GM06990 (cell line): ENCODE measurements around the gene NF2.

ENCODE experiments used
- DNase-seq: peaks from one replicate; pipeline ENCODE4 v3.0.0-alpha.2; 2011; ENCODE audit not compliant: insufficient read length; ENCODE audit errors: extremely low read depth
- H3K27me3 ChIP-seq: replicated peaks from 2 replicates; pipeline ENCODE4 v1.6.0; 2011; ENCODE audit warnings: low read length; ENCODE audit not compliant: control insufficient read depth, insufficient read depth
- H3K36me3 ChIP-seq: 2 replicates; pipeline ENCODE4 v1.5.1; 2011; ENCODE audit warnings: low read length; ENCODE audit not compliant: control insufficient read depth, insufficient read depth
- H3K4me3 ChIP-seq: replicated peaks from 2 replicates; pipeline ENCODE4 v1.5.1; 2011; ENCODE audit warnings: low read depth, mild to moderate bottlenecking, control low read depth, low read length
- TF ChIP-seq, protein P1 (sequence below): IDR thresholded peaks from 2 replicates; pipeline ENCODE4 v1.5.1; 2011; ENCODE audit warnings: low read length, control low read depth, mild to moderate bottlenecking, inconsistent platforms; ENCODE audit not compliant: insufficient read depth, poor library complexity, severe bottlenecking

NF2 gene

DNA sequence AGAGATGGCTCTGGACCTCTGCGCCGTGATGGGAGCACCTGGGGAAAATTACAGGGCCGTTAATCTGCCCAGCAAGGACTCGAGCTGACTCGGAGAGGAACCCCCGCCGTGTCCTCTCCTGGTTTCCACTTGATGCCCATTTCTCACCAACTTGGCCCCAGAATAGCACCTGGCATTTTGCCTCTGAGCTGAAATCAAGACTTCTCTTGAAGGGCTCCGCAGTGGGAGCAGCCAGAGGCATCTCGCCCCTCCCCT is 97.4 kb downstream of the NF2 start:
- Histone ChIP-seq H3K27me3 (no peaks in the 10 kb centered on the region), H3K36me3 (peaks cover 2% of the 10 kb centered on the region), H3K4me3 (no peak overlapping the region)
- DNase-seq, result no peak
- TF ChIP-seq, protein P1, sequence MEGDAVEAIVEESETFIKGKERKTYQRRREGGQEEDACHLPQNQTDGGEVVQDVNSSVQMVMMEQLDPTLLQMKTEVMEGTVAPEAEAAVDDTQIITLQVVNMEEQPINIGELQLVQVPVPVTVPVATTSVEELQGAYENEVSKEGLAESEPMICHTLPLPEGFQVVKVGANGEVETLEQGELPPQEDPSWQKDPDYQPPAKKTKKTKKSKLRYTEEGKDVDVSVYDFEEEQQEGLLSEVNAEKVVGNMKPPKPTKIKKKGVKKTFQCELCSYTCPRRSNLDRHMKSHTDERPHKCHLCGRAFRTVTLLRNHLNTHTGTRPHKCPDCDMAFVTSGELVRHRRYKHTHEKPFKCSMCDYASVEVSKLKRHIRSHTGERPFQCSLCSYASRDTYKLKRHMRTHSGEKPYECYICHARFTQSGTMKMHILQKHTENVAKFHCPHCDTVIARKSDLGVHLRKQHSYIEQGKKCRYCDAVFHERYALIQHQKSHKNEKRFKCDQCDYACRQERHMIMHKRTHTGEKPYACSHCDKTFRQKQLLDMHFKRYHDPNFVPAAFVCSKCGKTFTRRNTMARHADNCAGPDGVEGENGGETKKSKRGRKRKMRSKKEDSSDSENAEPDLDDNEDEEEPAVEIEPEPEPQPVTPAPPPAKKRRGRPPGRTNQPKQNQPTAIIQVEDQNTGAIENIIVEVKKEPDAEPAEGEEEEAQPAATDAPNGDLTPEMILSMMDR, result no peak

DNA sequence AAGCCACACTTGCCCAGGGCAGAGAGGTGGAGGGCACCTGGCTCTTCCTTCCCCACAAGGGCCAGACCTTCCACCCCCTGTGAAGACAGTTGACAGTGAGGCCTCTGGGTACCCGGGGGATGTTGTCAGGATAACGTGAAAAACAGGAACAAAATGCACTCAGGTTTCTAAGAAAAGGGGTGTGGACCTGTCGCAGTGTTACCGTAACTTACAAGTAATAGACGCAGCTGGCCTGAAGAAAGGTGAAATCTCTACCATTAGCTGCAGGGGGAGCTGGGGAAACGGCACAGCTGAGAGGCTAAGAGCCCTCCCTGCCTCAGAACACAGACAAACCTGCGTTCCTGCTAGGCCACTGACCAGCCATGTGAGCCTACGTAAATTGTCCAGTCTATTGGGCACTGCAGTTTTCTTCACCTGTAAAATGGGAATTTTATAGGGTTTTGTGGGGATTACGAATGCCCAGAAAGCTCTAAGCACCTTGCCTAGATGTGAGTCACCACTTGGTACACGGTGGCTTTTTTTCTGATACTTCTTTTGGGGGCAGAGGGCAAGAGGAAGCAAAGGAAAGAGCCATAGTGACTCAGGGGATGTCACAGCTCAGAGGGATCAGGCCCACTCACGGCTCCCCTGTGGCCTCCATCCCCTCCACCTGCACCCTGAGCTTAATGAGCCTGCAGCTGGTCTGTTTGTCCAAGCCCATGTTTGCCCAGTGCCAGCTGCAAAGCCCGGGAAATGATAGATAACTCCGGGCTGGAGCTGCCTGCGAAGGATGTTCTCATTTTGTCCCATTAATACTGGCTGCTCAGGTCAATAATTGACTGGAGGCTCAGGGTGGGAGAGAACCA is 97.9 kb downstream of the NF2 start:
- Histone ChIP-seq H3K27me3 (no peaks in the 10 kb centered on the region), H3K4me3 (no peak overlapping the region), H3K36me3 (peaks cover 2% of the 10 kb centered on the region)
- TF ChIP-seq, protein P1, result peak; percentile 24
- DNase-seq, result no peak

DNA sequence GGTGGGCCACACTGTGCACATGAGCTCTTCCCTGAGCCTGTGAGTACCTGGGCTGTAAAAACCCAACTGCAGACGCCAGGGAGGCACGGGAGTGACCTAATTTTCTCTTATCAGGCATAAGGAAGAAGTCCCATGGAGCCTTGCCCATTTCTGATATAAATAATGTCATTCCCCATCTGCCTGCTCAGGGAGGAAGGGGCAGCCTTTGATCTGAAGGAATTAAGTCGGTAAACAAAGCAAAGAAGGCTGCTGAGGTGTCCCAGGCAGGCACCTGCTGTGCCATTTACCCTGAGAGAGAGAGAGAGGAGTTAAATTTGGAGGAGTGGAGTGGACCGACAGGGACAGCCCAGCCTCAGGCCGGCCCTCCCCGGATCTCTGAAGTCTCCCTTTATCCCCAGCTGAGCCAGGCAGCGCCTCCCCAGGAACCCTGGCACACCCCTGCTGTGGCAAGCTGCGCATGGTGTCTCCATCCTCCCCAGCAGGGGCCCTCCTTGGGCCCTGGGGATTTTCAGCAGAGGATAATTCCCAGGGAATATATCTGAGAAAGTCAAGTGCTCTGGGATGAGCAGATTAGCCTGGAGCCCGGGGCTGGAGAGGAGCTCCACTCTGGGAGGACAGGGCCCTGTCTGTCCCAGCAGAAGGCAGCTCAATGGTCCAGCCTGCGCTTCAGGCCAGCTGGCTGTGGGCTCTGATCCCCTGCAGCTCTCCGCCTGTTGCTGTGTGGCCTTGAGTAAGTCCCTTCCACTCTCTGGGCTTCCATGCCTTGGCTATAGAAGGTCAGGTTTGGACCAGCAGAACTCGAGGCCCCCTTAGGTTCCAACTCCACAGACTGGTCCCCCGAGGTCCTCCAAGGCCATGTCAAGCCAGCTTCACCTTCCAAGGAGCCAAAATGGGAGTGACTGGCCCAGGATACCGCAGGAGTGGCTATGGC is 98.8 kb downstream of the NF2 start:
- DNase-seq, result no peak

DNA sequence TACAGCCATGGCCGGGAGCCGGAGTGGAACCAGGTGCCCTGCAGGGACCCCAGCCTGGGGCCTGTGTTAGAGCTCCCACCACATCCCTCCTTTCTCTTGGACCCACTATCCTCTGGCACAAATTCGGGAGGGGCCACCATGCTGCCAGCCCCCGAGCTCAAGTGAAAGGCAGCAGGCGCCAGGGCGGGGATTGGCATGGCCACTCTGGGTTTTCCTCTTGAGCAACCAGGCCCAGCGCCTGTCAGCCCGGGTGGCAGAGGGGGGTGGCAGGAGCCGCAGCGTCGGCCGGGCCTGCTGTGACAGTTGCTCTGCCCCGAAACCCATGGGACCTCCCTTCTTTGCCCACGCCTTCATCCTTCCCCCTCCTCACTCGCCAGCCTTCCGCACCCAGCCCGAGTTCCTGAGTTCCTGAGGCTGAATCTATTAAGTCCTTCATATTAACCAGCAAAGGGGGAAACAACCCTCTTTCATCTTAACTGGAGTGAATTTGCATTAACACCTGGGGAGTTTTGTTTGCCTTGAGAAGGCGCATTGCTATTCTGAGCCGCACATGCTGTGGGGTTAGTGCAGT is 99.6 kb downstream of the NF2 start:
- Histone ChIP-seq H3K36me3 (no peaks in the 10 kb centered on the region; the same call in 1 of the 2 replicates), H3K4me3 (no peak overlapping the region), H3K27me3 (no peaks in the 10 kb centered on the region; the same call in 1 of the 2 replicates)
- DNase-seq, result no peak
- TF ChIP-seq, protein P1, result no peak

More for the DNA sequence above, 98.8 kb downstream of the NF2 start:
- Histone ChIP-seq H3K4me3 (no peak overlapping the region), H3K36me3 (peaks cover 2% of the 10 kb centered on the region), H3K27me3 (no peaks in the 10 kb centered on the region; the same call in 1 of the 2 replicates)
- TF ChIP-seq, protein P1, result no peak

DNA sequence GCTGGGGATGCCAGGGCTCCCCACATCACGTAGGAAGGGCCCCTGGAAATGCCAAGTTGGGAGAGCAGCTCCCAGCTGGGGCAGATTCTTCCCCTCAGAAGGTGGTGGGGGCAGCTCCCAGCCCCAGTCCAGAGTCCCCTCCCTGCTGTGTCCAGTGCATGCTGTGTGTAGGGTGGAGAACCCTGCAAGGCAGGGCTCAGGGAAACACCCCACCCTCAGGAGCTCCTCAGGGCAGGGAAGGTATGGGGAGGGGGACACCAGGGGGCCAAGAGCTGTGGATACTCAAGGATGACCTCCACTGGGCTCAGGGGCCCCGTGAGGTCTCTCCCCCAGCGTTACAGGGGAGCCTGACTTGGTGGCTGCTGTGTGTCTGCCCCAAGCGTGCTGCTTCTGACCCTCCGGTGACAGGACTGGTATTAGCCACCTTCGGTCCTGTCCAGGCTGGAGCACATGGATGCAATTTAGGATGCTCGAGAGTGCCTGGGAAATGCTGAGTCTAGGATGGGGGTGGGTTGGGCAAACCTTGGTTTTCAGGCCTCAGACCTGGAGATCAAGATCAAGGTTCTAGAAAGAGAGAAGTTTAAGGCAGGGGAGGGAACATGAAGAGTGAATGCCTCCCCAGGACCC is 100.2 kb downstream of the NF2 start:
- no peak overlapping the region for H3K4me3 ChIP-seq
- H3K27me3 ChIP-seq, result no peaks in the 10 kb centered on the region; the same call in none of the 2 replicates
- no peaks in the 10 kb centered on the region for H3K36me3 ChIP-seq
- TF ChIP-seq, protein P1, result no peak
- DNase-seq, result no peak
